GM12874 (cell line): ENCODE measurements around the gene ZNF500.

ENCODE experiments used
- TF ChIP-seq, protein P1 (sequence below): IDR thresholded peaks from 2 replicates; pipeline ENCODE4 v1.5.1; 2011; ENCODE audit warnings: low read depth, mild to moderate bottlenecking, control low read depth, low read length, moderate library complexity; ENCODE audit not compliant: insufficient read depth

ZNF500 gene

DNA sequence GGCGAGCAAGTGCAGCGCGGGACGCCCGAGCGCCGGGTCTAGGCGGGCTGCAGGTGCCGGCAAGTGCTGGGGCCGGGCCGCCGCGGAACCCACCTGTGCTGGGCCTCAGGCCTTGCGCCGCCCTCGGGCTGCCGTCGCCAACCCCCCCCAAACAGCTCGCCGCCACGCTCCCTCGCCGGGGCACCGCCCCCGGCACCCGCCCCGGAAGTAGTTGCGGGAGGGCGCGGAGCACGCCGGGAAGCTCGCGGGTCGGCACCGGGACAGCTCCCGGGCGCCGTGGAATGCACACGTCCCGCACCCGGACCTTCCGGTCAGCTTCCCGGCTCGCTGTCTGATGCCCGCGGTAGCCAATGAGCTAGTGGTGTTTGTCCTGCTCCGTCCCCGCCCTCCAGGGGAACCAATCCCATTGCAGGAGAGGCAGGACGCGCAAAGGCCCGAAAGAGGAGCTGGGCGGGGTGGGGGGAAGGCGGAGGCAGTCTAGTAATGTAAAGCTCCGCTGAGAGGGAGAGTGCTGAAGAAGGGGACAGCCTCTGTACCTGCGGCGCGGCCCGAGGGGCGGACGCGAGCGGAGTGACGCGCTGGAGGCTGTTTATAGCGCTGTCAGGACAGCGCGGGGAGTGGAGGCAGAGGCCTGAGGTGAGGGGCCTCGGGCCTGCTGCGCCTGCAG is 32.8 kb downstream of the ZNF500 start, which contains the start of the genes ANKS3 and DNAAF8:
Gene ANKS3 (minus strand): TSS at position 209 of the 667 bp plus-strand sequence. CDS start 4,122 bp downstream, outside the sequence.
Gene DNAAF8 (plus strand): TSS at position 475 of the 667 bp plus-strand sequence. CDS start 1,978 bp downstream, outside the sequence.
- TF ChIP-seq, protein P1, sequence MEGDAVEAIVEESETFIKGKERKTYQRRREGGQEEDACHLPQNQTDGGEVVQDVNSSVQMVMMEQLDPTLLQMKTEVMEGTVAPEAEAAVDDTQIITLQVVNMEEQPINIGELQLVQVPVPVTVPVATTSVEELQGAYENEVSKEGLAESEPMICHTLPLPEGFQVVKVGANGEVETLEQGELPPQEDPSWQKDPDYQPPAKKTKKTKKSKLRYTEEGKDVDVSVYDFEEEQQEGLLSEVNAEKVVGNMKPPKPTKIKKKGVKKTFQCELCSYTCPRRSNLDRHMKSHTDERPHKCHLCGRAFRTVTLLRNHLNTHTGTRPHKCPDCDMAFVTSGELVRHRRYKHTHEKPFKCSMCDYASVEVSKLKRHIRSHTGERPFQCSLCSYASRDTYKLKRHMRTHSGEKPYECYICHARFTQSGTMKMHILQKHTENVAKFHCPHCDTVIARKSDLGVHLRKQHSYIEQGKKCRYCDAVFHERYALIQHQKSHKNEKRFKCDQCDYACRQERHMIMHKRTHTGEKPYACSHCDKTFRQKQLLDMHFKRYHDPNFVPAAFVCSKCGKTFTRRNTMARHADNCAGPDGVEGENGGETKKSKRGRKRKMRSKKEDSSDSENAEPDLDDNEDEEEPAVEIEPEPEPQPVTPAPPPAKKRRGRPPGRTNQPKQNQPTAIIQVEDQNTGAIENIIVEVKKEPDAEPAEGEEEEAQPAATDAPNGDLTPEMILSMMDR: no peak

DNA sequence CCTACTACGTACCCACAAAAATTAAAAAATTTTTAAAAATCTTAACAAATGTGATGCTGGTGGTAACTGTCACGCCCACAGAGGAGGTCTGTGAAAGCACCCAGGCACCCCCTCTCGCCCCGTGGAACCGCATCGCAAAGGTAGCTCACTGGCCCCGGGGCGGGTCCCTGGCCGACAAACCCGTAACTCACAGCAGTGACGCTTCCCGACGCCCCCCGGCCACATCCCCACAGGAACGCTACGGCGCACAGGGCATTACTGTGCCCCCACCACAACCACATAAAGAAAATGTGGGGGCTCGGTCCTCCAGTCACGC is 33.3 kb downstream of the ZNF500 start:
- TF ChIP-seq, protein P1: no peak

DNA sequence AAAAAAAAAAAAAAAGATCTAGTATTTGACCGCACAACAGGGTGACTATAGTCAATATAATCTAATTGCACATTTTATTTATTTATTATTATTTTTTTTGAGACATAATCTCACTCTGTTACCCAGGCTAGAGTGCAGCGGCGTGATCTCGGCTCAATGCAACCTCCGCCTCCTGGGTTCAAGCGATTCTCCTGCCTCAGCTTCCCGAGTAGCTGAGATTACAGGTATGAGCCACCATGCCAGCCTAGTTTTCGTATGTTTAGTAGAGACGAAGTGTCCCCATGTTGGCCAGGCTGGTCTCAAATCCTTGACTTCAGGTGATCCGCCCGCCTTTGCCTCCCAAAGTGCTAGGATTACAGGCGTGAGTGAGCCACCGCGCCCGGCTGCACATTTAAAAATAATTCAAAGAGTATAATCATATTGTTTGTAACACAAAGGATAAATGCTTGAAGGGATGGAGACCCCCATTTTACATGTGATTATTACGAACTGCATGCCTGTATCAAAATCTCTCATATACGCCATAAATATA is 33.7 kb downstream of the ZNF500 start:
- TF ChIP-seq, protein P1: no peak

DNA sequence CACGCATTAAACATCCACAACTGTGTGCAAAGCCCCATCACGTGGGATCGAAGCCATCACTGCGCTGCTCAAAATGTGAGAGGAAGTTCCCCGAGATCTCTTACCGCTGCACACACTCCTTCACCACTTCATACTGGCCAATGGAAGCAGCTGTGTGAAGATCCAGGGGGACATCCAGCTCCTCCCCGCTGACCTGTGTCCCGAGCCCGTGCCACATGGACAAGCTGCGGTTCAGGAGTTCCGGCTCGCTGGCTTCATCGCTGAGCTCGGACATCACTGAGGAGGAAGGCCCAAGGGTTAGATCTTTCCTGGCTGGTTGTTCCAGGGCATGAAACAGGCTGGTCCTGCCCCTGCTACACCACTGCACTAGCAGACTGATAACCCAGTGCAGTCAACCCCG is 37.1 kb downstream of the ZNF500 start:
- TF ChIP-seq, protein P1: no peak

DNA sequence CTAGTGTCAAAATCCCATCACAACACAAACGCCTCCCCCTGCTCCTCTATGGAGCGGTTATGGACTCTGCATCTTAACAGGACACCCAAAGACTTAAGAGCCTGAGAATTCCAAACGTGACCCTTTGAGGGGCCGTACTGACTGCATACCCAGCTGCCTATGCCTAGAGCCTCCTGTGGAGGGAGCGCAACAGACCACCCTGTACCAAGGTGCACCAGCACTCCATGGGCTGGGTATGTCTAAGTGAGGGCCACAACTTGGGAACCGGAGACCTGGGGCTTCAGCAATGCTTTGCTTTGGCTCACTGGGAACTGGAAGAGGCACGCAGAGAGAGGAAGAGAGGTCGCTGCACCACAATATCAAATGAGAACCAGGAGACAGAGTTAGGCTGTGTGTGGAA is 38.3 kb downstream of the ZNF500 start:
- TF ChIP-seq, protein P1: no peak

DNA sequence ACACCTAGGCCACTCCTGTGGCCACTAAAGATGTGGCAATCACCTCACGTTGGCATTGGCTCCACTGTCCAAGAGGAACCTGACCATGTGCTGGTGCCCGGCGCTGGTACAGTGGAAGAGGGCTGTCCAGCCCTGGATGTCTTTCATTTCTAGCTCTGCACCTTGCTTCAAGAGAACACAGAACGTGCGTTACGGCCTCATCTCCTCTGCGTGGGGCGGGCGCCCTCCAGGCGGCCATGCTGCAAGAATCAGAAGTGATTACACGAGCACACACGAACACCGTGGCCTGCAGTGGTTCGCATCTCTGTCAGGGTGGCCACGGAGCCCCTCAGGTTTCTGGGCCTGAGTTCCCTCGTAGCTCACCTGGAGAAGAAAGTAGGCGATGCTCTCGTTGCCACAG is 40.3 kb downstream of the ZNF500 start:
- TF ChIP-seq, protein P1: no peak

DNA sequence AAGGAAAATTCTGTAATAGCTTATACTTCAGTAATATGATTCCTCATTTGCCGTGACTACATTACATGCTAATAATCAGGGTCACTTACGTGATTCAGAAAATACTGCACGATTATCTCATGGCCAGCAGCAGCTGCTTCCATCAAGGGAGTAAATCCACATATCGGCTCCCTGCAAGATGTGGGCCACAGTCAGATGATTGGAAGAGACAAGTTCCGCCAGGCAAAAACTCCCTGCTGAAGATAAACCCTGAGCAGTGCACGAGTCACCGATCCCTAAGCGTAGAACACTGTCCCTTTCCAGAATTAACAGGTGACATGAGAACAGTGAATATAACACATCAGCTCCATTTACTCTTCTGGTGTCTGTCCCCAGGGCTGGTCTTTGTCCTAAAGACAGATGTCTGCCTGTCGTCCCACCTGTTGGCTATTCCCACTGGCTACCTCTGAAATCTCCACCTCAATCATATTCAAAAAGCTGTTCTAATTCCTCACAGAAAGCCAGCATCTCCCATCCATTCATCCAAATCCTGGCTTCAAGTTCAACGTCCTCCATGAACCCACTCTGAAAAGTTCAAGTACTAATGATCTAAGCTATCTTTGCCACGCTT is 42.2 kb downstream of the ZNF500 start:
- TF ChIP-seq, protein P1: no peak
